Measurements from ENCODE around the gene HOXD8.

GRCh38 chr2:176102309-176102866 lies 27.1 kb upstream of the HOXD8 start:
- no peak for TF ChIP-seq CTCF (conservative IDR thresholded peaks at IDR 0.05 in 1 of 2, IDR thresholded peaks at IDR 0.05 in 1 of 2; ENCODE audit: low read depth in 1 of 2, low read length in 2 of 2)
- no peak for TF ChIP-seq EZH2 (IDR thresholded peaks at IDR 0.05; ENCODE audit: low read length, missing control alignments)
